Osteoblast (primary cell): ENCODE measurements around the gene GCN1. TPM values are rescaled to one million over a fixed set of nuclear protein-coding genes. Genes with fewer than 3 reads are reported as not detected.
"Not testable (repeated sequence)": the region's sequence is repeated elsewhere in the genome, so short reads cannot be mapped to it uniquely, and the experiment has no call there.

ENCODE experiments used
- DNase-seq: peaks from one replicate; pipeline ENCODE4 v3.0.0; 2011; ENCODE audit warnings: low spot score, mixed read lengths; ENCODE audit not compliant: insufficient read length; ENCODE audit errors: missing footprints
- H2AFZ ChIP-seq: 2 replicates; pipeline ENCODE4 v1.6.0; 2011; ENCODE audit warnings: mild to moderate bottlenecking, low read length
- H3K27ac ChIP-seq: 2 replicates; pipeline ENCODE4 v1.5.1; 2011; ENCODE audit warnings: mild to moderate bottlenecking, low read depth, low read length, moderate library complexity
- H3K27me3 ChIP-seq: 2 replicates; pipeline ENCODE4 v1.6.0; 2012; ENCODE audit warnings: mild to moderate bottlenecking, control low read depth, inconsistent platforms, low read length, moderate library complexity; ENCODE audit not compliant: insufficient read depth
- H3K36me3 ChIP-seq: 2 replicates; pipeline ENCODE4 v1.5.1; 2011; ENCODE audit warnings: mild to moderate bottlenecking, low read length, control low read depth, moderate library complexity; ENCODE audit not compliant: insufficient read depth
- H3K4me1 ChIP-seq: 2 replicates; pipeline ENCODE4 v1.5.1; 2011; ENCODE audit warnings: mild to moderate bottlenecking, low read length, control low read depth, moderate library complexity; ENCODE audit not compliant: insufficient read depth
- H3K4me2 ChIP-seq: 2 replicates; pipeline ENCODE4 v1.6.0; 2011; ENCODE audit warnings: mild to moderate bottlenecking, low read length; ENCODE audit not compliant: insufficient read depth
- H3K4me3 ChIP-seq: fragments of 200-600 bp; sonication (generic); 3 replicates; pipeline ENCODE4 v1.5.1; 2012; ENCODE audit warnings: mild to moderate bottlenecking, low read length, inconsistent platforms; ENCODE audit not compliant: insufficient read depth
- H3K79me2 ChIP-seq: 2 replicates; pipeline ENCODE4 v1.6.0; 2012; ENCODE audit warnings: mild to moderate bottlenecking, low read length, control low read depth, inconsistent platforms; ENCODE audit not compliant: insufficient read depth
- H3K9me3 ChIP-seq: 2 replicates; pipeline ENCODE4 v1.5.1; 2011; ENCODE audit warnings: low read depth, low read length, control low read depth
- H4K20me1 ChIP-seq: 2 replicates; pipeline ENCODE4 v1.6.0; 2012; ENCODE audit warnings: mild to moderate bottlenecking, low read length, control low read depth; ENCODE audit not compliant: insufficient read depth
- CTCF ChIP-seq: IDR thresholded peaks from 2 replicates; pipeline ENCODE4 v1.5.1; 2011; ENCODE audit warnings: mild to moderate bottlenecking, low read depth, low read length, moderate library complexity; ENCODE audit errors: extremely low read depth
- total RNA-seq: library from RNA; depleted of rRNA; stranded (reverse); fragments of >200 nt; gene quantifications from 2 replicates; pipeline ENCODE4 v1.2.3, GENCODE V29; 2012

The GCN1 gene
- total RNA-seq, 1 donor, result 103 TPM

- Histone ChIP-seq H4K20me1 (peaks cover 4% of the 10 kb centered on the region), H3K27me3 (no peaks in the 10 kb centered on the region), H3K36me3 (peaks cover 75% of the 10 kb centered on the region), H3K27ac (no peak overlapping the region), H3K9me3 (no peaks in the 10 kb centered on the region), H3K4me1 (no peaks in the 10 kb centered on the region), H2AFZ (no peak overlapping the region), H3K4me3 (no peak overlapping the region), H3K4me2 (no peak overlapping the region), H3K79me2 (peaks cover 21% of the 10 kb centered on the region)
- DNase-seq, result peak; percentile 65
- TF ChIP-seq CTCF, result no peak
Measured at GRCh38 chr12:120211904-120212283, 17.4 kb upstream of the GCN1 start.

GRCh38 chr12:120211243-120211903 is 16.9 kb upstream of the GCN1 start:
- no peaks in the 10 kb centered on the region for H3K4me1 ChIP-seq
- peaks cover 75% of the 10 kb centered on the region for H3K36me3 ChIP-seq
- peaks cover 4% of the 10 kb centered on the region for H4K20me1 ChIP-seq
- H3K27me3 ChIP-seq, result no peaks in the 10 kb centered on the region
- no peak overlapping the region for H2AFZ ChIP-seq
- peak; percentile 65 for DNase-seq
- no peak overlapping the region for H3K4me2 ChIP-seq
- no peaks in the 10 kb centered on the region for H3K9me3 ChIP-seq
- peaks cover 16% of the 10 kb centered on the region for H3K79me2 ChIP-seq
- no peak for TF ChIP-seq CTCF
- H3K4me3 ChIP-seq, result no peak overlapping the region
- no peak overlapping the region for H3K27ac ChIP-seq

GRCh38 chr12:120209851-120210250 is 15.3 kb upstream of the GCN1 start:
- Histone ChIP-seq H3K27me3 (no peaks in the 10 kb centered on the region), H3K36me3 (peaks cover 63% of the 10 kb centered on the region), H3K4me3 (no peak overlapping the region), H4K20me1 (peaks cover 4% of the 10 kb centered on the region), H3K4me1 (no peaks in the 10 kb centered on the region), H3K27ac (no peak overlapping the region), H3K4me2 (no peak overlapping the region), H2AFZ (no peak overlapping the region), H3K79me2 (peaks cover 8% of the 10 kb centered on the region), H3K9me3 (no peaks in the 10 kb centered on the region)
- TF ChIP-seq CTCF, result no peak
- DNase-seq, result peak; percentile 38

GRCh38 chr12:120207227-120207626 is 12.7 kb upstream of the GCN1 start:
- Histone ChIP-seq H3K27ac (no peak overlapping the region), H3K27me3 (no peaks in the 10 kb centered on the region), H3K9me3 (no peaks in the 10 kb centered on the region), H3K4me3 (no peak overlapping the region), H3K4me2 (no peak overlapping the region), H3K4me1 (no peaks in the 10 kb centered on the region), H2AFZ (no peak overlapping the region), H3K79me2 (peaks cover 3% of the 10 kb centered on the region), H3K36me3 (peaks cover 37% of the 10 kb centered on the region), H4K20me1 (no peaks in the 10 kb centered on the region)
- peak; percentile 50 for DNase-seq
- no peak for TF ChIP-seq CTCF

GRCh38 chr12:120206781-120207180 is 12.3 kb upstream of the GCN1 start:
- not testable (repeated sequence) for H3K27me3 ChIP-seq, H2AFZ ChIP-seq, DNase-seq, H3K4me3 ChIP-seq, H3K9me3 ChIP-seq, H3K27ac ChIP-seq, H4K20me1 ChIP-seq, H3K4me1 ChIP-seq, H3K79me2 ChIP-seq, H3K4me2 ChIP-seq
- peaks cover 33% of the 10 kb centered on the region for H3K36me3 ChIP-seq
